GM19238 (cell line): Measurements from ENCODE around the gene SHISA9.

Experiments used
- DNase-seq: peaks from one replicate; pipeline ENCODE4 v3.0.0; 2011; ENCODE audit warnings: low spot score; ENCODE audit not compliant: insufficient read length

SHISA9 gene

DNA sequence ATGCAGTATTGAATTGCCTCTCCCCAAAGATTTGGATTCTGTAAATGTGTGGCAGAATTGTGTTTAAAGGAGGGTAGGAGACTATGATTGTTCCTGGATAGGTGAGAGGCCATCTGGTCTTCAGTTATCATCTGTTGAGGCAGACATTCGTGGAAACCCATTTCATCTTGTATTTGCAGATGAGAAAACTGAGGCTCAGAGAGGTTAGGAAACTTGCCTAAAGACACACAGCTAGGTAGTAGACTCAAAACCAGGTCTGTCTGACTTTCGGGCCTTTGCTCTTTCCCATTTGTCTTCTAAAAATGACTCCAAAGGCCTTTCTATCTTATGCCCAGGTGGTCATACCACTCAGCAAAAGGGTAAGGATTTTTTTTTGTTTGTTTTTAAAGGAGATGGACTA is 210.3 kb downstream of the SHISA9 start:
- no peak for DNase-seq

DNA sequence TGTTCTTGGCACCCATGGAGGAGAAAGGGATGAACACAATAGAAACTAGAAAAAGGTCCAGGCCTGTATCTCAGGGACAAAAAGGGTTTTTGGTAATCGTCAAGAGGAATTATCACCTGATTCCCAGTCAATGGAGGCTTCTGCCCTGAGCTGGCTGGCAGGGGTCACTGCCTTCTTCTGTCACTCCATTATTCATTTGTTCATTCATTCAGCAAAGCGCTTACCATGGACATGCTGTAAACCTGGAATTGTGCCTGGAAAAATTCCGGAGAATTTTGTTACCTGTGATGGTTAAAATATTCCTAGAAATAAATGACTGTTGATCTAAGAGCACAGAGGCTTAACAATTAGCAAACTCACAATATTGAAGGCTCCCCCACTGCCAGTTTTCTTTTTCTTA is 212.3 kb downstream of the SHISA9 start:
- DNase-seq, result no peak

DNA sequence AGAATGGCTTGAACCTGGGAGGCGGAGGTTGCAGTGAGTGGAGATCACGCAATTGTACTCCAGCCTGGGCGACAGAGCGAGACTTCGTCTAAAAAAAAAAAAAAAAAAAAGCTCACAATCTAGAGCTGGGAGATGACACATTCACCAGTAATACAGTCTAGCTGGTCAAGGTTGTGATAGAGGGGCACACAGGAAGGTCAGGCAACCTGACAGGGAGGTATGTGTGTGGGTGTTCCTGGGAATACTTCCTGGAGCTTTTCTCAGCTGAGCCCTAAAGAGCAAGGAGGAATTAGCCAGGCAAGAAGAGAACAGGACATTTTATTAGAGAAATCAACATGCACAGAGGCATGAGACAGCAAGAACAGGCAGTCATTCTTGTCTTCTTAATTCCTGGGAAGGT is 216.7 kb downstream of the SHISA9 start:
- DNase-seq, result no peak

DNA sequence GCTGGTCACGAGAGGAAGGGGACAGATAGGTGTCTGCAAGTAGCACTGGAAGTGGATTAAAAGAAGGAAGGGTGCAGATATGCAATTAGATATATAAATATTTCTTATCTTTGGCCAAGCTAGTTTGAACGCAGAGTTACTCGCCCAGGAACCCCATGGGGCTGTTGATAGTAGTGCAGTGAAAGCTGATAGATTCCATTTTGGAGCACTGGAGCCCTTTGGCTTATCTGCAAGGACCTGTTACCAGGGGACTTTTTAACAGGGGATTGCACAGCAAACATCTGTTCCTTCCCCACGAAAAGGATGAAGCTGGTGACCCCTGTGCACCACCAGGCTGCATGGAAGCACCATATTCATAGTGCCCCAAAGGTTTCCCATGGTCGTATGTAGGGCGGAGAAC is 218.7 kb downstream of the SHISA9 start:
- DNase-seq, result no peak

DNA sequence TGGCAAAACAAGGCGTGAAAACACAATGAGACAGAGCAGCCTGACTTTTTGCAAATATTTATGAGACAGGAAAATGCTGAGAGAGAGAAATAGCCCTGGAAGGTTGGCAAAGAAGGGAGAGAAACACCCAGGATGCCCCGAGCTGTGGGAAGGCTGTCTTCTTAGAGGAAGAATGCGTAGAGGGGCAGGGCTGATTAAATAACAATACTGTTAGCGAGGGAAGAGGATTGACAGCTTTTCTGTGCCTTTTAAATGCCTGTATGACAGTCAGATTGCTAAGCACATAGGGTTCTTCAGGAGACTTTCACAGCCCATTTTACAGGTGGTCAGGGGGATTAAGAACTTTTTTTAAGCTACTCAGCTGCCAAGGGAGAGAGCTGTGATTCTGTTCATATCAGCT is 219.2 kb downstream of the SHISA9 start:
- no peak for DNase-seq

DNA sequence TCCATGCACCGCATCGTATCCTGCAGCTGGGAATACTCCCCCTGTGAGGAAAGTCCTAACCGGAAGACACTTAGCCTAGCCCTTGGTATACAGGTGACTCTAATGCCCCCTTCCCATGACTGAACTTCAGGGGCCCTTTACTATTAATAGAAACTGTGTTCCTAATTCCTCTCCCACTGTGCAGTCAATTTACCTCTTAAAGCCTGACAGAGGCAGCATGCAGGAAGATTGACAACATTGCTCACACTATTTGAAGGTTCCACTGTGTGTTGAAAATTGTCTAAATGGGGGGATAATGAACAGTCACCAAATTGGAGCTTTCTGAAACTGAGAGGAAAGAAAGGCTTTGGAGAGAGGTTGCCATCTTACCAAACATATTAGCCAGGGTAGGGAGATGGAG is 222.6 kb downstream of the SHISA9 start:
- DNase-seq, result no peak

DNA sequence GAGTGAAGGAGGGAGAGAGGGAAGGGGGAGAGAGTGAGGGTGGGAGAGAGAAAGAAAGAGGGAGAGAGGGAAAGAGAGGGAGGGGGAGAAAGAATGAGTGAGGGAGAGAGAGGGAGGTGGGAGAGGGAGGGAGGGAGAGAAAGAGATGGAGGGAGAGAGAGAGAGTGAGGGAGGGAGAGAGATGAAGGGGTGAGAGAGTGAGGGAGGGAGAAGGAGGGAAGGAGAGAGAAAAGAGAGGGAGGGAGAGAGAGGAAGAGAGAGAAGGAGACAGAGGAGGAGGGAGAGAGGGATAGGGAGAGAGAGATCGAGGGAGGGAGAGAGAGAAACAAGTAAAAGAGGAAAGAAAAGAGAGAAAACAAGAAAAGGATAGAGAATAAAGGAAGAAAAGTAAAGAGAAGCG is 225.7 kb downstream of the SHISA9 start:
- DNase-seq, result no peak

DNA sequence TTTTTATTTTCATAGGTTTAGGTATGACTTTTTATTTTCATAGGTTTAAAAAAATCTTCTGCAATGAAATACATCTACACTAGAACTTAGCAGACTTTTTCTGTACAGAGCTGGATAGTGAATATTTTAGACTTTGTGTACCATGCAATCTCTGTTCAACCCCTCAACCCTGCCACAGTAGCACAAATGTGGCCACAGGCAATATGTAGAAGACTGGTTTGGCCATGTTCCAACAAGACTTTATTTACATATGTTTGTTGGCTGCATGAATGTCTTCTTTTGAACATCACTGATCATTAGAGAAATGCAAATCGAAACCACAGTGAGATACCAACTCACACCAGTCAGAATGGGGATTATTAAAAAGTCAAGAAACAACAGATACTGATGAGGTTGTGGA is 229.2 kb downstream of the SHISA9 start:
- DNase-seq, result no peak

DNA sequence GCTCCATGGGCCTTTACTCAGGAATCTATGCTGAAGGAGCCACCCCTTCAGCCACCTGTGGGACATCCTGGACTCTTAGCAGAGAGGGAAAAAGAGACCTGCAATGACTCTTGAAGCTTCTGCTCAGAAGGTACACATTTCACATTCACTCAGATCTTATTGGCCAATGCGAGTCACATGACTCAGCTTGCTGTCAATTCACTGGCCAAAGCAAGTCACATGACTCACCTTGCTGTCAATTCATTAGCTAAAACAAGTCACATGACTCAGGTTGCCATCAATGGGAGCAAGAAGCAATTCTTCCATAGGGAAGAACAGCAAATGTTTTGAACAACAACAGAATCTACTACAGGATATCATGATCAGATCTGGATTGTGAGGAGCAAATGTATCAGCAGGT is 233.4 kb downstream of the SHISA9 start:
- DNase-seq, result no peak

DNA sequence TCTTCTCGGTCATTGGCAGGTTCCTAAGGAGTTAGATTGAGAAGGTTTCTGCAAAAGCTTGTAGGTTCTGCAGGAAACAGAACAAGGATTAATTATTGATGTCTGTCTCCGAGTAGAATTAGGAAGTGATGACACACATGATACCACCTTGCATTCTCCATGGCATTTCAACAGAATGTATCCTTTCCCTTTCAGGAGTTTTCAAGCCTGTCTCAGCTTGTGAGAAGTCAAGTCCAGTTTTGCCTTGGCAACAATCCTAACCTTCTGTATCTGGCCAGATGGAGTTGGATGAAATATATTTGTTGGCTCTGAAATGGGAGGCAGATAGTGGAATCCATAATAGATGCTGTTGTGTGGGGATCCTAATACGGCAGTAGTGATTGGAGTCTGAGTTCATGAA is 235.5 kb downstream of the SHISA9 start:
- DNase-seq, result no peak

DNA sequence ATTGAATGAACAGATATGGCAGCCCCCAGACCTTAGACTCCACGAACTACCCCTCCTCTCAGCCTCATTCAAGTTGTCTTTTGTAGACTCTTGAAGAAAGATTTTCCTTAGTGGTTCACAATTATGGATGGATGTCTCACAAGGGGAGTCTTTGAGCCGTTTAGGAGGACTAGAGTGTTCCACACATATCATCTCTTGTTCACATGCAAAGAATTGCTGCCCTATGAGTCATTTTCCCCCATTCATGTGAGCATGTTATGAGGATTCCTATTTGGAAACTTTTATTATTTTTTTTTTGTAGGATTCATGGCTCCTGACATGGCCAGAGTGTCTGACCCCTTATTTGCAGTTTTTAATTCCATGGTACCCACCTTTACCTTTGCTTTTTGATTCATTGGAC is 237.1 kb downstream of the SHISA9 start:
- DNase-seq, result no peak

DNA sequence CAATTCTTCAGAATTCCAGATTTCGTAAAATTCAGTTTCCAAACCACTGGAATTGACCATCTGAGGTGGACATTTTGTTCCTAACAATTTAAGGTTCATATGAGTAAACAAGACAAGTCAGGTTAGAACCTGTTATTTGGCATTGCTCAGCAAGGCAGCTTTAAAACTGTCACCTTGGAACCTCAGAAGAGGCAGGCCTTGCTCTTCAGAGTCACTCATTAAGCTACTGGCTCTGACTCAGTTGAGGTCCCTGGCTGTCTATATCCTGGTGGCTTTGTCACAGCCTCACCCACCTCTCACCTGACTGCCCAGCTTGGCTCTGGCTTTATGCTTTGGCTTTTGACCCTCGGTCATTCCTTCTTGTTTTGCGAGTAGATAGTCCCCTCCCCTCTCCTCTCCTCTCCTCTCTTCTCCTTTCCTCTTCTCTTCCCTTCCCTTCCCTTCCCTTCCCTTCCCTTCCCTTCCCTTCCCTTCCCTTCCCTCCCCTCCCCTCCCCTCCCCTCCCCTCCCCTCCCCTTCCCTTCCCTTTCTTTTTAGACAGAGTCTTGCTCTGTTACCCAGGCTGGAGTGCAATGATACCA is 238.4 kb downstream of the SHISA9 start:
- no peak for DNase-seq

DNA sequence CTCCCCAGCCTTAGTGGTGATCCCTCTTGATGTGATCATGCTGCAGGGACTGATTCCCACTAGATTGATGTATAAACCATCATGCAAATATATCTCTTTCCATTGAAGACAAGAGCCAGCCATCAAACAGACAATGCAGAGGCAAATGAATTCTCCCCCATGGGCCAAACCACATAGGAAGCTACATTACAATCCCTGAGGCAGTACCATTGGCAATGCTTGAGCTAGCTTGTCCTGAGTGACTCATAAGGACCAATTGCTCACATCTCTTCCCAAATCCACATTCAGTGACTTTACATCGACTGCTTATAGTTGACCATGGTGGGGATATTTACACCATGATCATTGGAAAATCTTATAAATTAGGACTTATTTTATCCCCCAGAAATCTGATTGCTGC is 242.2 kb downstream of the SHISA9 start:
- no peak for DNase-seq

DNA sequence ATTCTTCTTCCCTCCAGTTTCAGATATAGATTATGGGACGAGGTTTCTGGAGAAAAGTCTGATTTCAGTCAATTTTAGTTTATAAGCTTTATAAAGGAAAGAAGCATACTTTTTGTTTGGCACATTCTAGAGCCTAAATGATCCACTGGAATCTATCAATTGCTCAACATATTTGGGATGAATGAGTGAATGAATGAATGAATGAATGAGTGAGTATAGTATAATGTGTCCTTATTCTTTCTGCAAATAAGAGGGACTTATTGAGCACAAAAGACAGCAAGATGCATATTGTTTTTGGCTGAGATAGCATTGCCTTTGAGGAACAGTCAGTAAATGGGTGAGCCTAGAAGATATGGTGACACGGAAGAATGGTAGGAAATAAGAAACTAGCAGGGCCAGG is 245.4 kb downstream of the SHISA9 start:
- no peak for DNase-seq

DNA sequence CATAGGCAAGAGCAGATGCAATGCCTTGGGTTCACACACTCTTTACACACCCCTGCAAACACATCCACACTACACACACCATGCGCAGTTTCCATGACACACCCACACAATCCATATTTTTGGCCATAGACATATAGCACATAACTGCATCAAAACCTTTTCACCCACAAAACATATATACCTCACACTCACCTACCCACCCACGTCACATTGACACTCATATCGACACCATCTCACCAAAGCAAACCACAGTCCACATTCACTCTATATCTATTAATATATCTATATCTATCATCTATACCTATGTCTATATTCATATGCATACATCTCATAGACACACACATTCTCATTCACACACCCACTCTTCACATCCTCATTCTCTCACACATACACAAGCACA is 246.9 kb downstream of the SHISA9 start:
- DNase-seq, result no peak

DNA sequence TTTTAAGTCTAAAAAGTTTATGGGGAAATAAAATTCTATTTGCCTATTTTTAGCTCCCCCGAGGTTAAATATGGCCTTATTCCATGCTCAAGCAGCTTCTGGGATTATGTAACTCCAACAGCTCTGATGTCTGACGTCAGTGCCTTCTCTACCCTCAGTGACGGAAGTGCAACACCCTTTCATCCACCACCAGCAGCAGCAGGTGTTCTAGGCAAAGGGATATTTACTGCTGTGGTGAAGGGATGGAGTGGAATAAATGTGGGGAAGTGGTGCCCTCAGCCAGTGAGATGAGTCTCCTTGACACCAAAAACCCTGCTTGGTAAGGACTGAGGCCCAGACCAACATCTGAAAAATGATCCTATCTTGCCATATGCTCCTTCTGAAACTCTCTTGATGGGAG is 247.4 kb downstream of the SHISA9 start:
- no peak for DNase-seq

DNA sequence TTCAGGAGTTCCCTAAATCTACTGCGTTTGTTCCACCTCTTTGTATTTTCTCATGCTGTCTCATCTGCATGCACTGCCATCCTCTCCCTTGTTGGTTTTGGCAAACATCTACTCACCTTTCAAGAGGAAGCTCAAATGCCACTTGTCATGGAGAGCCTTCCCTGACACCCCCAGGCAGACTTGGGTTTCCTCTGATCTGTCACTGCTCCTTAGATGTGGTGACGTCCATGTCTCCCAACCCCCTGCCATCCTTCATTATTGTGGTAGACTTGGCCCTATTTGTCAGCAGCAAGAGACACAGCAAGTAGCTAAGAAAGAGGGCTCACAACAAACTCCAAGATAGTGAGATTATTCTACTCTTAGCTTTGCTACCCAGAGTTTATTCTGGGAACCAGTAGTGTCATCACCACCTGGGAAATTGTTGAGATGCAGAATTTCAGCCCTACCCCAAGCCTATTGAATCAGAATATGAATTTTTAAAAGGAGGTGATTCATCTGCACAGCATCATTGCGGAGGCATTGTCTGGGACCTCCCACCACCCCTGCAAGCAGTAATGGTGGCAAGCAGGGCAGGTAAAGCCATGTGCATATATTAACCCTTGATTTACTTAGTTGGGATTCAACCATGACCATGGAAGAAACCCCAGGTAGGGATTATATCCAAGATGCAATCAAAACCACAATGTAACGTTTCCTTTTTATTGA is 248.9 kb downstream of the SHISA9 start:
- no peak for DNase-seq

DNA sequence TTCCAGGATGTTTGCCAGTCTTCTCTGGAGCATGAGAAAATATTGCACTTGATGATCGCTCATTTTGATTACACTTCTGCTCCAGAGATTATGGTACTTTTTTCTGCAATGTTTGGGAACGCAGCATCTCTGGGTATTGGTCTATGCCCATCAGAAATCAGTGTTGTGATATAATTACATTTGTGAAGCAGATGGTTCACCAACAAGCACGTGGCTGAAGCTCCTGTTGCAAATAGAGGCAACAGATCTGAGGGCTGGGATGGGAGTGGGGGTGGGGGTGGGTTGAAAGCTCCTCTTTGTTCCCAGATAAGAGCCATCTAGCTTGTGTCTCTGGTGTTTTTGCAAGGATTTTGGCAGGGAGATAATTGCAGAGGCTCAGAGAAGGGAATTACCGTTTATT is 252.3 kb downstream of the SHISA9 start:
- DNase-seq, result no peak

DNA sequence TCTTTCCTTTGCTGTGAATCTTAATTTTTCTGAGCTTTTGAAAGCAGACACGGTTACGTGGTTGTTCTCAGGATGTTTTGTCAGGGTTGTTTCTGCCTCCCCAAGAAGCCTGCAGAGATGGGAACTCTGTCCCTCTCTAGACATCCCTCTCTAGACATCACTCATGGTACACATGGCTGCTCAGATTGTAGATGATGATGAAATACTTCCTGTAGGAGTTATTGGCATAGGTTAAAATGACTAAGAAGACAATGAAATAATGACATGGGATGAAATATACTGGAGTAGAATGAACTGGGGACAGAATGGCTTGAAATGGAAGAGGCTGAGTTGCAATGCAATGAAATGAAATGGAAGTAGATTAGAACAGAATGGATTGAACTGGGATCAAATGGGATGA is 253.4 kb downstream of the SHISA9 start:
- DNase-seq, result no peak

DNA sequence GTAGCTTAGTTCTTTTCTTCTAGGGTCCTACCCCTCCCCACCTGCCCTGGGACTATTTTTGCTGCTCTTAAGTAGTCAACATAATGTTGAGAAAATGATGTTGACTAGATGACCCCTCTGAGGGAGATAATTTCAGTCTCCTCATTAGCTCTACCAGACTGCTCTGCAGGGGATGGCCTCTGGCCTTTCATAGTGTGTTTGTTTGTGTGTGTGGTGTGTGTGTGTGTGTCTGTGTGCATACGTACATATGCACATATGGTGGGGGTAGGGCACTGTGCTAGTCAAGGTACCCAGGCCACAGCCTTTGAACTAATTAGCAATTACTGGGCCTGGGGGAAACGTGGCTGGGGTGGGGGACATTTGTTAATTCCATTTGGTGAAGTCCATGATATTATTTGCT is 254.0 kb downstream of the SHISA9 start:
- no peak for DNase-seq

DNA sequence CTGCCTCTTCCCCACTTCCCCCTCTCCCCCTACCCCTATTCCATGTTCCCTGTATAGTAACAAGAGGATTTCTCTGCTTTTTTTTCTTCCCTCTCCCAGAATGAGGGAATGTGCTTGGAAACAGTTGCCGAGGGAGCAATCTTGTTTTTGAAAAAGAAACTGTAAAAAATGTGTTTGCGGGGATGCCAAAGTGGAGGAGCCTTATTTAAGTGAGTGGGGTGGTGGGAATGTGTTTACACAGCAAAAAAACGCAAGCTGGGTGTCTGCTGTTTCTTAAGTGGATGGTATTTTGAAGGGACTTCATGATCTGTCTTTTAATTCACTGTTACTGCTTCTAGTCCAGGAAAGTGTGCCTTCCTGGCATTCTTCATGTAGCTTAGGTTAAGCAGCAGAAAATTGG is 254.4 kb downstream of the SHISA9 start:
- no peak for DNase-seq

DNA sequence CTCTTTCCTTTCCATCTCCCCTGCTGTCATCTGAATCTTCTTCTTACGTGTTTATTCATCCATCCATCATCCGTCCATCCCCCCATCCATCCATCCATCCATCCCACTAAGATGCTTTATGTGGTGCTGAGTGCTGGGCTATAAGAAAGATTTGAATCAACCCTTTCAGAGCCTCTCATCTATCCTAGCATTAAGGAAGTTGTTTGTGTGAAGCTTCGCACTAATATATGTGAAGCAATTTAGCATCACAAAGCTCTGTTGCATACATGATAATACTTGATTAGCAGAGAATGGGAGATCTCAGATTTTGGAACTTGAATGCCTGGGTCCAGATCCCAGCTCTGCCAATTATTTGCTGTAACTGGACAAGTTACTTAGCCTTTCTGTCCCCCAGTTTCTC is 255.7 kb downstream of the SHISA9 start:
- no peak for DNase-seq

DNA sequence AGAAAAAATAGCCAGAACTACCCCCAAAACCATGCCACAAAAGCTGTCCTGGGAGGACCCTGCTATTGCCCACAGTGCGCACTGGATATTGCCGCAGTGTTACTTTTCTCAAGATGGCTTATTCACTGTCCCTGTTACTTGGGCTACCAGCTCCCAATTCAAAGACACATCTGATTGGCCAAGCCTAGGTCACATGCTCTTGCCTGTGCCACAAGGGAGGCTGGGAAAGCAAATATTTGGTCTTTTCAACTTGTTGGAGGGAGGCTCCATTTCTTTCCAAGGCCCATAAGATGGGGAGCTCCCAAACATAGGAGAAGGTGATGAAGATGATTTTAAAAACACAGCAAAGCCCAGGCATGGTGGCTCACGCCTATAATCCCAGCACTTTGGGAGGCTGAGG is 257.0 kb downstream of the SHISA9 start:
- DNase-seq, result no peak

DNA sequence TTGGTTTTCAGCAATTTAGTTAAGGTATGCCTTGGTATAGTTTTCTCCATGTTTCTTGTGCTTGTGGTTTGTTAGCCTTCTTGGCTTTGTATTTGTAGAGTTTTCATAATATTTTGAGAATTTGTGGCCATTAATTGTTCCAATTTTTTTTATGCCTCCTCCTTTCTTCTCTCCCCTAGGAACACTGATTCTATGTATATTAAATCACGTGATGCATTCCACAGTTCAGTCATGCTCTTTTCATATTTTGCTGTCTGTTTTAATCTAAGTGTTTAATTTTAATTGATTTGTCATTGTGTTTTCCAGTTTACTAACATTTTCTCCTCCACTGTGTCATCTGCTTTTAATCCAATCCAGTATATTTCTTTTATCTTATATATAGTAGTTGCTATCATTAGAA is 263.6 kb downstream of the SHISA9 start:
- no peak for DNase-seq
